GM10266 (cell line): ENCODE results near the gene FBXL14.

Experiments used
- DNase-seq: peaks from one replicate; pipeline ENCODE4 v3.0.0; 2012; ENCODE audit errors: extremely low spot score
- TF ChIP-seq, protein P1 (sequence below): IDR thresholded peaks from 2 replicates; pipeline ENCODE4 v1.5.1; 2012; ENCODE audit warnings: mild to moderate bottlenecking, low read depth; ENCODE audit not compliant: control insufficient read depth, insufficient read depth; ENCODE audit errors: missing control alignments

FBXL14 gene

GRCh38 chr12:1584326-1584725, 10.1 kb downstream of the FBXL14 start:
- TF ChIP-seq, protein P1, sequence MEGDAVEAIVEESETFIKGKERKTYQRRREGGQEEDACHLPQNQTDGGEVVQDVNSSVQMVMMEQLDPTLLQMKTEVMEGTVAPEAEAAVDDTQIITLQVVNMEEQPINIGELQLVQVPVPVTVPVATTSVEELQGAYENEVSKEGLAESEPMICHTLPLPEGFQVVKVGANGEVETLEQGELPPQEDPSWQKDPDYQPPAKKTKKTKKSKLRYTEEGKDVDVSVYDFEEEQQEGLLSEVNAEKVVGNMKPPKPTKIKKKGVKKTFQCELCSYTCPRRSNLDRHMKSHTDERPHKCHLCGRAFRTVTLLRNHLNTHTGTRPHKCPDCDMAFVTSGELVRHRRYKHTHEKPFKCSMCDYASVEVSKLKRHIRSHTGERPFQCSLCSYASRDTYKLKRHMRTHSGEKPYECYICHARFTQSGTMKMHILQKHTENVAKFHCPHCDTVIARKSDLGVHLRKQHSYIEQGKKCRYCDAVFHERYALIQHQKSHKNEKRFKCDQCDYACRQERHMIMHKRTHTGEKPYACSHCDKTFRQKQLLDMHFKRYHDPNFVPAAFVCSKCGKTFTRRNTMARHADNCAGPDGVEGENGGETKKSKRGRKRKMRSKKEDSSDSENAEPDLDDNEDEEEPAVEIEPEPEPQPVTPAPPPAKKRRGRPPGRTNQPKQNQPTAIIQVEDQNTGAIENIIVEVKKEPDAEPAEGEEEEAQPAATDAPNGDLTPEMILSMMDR, result no peak

DNA sequence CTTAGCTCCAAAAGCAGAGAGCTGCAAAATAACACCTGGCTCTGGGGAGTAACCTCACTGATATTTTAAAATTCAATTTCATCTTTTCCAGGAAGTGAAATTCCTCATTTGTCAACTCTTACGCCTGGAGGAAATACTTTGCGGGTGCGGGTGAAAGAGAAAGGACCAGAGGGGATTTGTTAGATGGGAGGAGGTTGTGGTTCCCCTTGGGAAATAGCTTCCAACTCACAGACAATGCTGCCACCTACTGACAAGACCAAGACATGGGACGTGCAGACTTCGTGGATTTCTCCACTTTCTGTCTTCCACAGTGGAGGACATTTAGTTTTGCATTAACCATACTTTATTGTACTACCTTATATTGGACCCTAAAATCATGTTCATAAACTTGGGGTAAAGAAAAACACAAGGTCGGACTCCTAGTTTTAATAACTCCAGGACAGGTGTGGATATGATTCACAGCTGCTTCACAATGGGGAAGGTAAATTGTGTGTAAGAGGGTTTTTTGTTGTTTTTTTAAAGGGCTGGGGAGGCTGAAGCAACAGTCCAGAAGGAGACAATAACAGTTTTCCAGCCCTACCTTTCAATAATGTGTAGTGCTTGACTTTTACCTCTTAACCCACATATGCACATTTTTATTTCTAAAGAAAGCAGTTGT, 10.8 kb downstream of the FBXL14 start:
- TF ChIP-seq, protein P1, result peak; percentile 87
- peak; percentile 76 for DNase-seq

More at GRCh38 chr12:1584326-1584725, 10.1 kb downstream of the FBXL14 start:
- no peak for DNase-seq

DNA sequence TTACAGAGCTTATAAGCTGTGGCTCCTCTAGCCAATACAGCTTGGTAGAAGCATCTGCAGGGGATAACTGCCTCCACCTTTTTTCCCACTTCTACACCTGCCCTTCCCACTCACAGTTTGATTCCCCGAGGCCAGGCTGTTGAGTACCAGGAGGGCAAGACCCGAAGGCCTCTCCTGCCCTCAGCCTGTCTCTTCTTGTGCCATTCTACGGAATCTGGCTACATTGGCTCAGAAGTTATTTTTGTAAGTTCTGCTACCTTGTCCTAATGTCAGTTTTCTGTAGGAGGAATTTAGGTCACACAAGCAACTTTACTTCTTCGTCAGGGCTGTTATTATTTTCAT, 11.7 kb downstream of the FBXL14 start:
- TF ChIP-seq, protein P1, result no peak
- no peak for DNase-seq

DNA sequence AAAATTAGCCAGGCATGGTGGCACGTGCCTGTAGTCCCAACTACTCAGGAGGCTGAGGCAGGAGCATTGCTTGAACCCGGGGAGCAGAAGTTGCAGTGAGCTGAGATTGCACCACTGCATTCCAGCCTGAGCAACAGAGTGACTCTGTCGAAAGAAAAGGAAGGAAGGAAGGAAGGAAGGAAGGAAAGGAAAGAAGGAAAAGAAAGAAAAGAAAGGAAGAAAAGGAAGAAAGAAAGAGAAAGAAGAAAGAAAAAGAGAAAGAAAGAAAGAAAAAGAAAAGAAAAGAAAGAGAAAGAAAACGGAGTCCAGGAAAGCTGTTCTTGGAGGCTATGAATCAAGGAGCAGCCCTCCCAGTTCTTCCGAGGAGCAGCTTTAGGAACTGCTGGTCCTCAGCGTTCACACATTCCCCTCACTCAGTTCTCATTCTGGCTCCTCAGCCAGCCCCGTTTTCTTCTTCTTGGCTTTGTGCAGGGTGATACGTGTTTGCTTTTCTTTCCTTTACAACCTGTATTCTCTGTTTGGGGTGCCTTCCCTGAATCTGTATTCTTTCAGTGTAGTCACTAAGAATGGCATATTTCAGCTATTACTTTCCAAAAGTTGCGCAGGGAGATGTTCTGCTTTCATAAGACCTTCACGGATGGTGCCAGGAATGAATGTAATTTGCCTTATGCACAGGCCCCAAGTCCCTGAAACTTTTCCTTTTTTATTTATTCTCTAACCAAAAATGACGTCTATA, 12.2 kb downstream of the FBXL14 start:
- TF ChIP-seq, protein P1, result no peak
- DNase-seq, result no peak

DNA sequence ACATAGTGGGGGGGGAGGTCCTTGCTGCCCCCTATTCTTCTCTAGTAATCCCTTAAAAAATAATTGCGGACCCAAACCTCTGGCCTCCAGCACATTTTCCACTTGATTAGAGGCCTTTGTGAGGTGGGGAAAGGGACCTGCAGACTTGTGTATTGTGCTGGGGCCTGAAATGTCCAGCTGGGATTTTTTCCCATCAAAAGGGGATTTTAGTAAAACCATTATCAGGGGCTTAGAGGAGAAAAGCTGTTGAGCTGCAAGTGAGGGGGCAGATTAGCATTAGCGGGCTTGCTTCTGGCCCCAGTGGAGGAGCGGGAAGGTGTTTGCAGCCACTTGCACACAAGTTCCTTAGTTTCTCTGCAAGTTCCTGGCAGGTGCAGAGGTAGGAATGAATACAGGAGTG, 13.9 kb downstream of the FBXL14 start:
- DNase-seq, result no peak
- TF ChIP-seq, protein P1, result no peak

DNA sequence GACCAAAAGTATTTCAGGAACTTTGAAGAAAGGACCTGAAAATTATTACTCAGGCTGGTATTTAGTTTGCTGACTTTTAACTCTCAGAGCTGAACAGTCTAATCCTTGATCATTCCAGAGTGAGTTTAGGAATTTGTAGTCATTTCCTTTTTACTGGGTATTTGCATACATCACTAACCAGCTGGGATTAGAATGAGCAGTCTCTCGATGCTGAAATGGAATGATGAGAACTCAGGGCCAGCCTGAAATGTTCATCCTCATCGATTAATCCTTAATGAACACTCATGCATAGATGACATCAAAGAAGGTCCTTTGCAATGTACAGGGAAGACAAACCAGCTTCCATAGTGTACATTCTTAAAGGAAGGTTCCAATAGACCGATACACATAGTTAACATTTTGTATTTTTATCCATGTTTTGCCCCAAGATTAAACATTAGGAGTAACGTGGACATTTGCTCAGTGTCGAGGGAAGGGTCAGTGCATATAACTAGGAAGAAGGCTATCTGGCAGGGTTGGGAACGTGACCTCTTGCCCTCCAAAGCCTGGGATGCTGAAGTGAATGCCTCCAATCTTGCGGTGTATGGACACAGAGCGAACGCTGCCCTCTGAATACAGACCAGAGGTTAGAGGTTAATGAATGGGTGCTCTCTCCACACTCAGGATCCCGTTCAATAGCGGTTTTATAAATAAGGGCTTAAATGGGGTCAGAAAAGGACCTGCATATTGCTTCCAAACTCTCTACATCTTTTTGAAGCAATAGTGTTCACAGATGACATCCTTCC, 14.5 kb downstream of the FBXL14 start:
- no peak for DNase-seq
- TF ChIP-seq, protein P1, result no peak
